Spinal cord (tissue), 10 donors: ENCODE results near the gene LRRN4. TPM values are rescaled to one million over a fixed set of nuclear protein-coding genes. Genes with fewer than 3 reads are reported as not detected.

Experiments
- DNase-seq, 6 donors: peaks; one replicate each; pipeline versions ENCODE4 v3.0.0 to v3.0.0-alpha.2; 2013 to 2015; ENCODE audit warnings: low spot score in 6 of 6, low read depth in 4 of 6
- H3K27ac ChIP-seq: one replicate; pipeline ENCODE4 v1.5.1; 2013; ENCODE audit warnings: low read depth, low read length, control low read depth
- H3K27me3 ChIP-seq: one replicate; pipeline ENCODE4 v1.6.1; 2013; ENCODE audit warnings: low read length; ENCODE audit not compliant: control insufficient read depth, insufficient read depth
- H3K36me3 ChIP-seq: one replicate; pipeline ENCODE4 v1.6.1; 2013; ENCODE audit warnings: low read length; ENCODE audit not compliant: control insufficient read depth, insufficient read depth
- H3K4me1 ChIP-seq: one replicate; pipeline ENCODE4 v1.6.1; 2013; ENCODE audit warnings: low read length; ENCODE audit not compliant: control insufficient read depth, insufficient read depth
- H3K4me3 ChIP-seq: one replicate; pipeline ENCODE4 v1.5.1; 2013; ENCODE audit warnings: low read depth, low read length, control low read depth
- H3K9me3 ChIP-seq: one replicate; pipeline ENCODE4 v1.6.1; 2013; ENCODE audit warnings: low read length; ENCODE audit not compliant: control insufficient read depth, insufficient read depth
- WGBS: methylation state at CpG from one replicate; pipeline ENCODE4 v1.1.5; 2013; ENCODE audit warnings: missing lambda C conversion rate; ENCODE audit not compliant: insufficient coverage; 5-methylcytosine and 5-hydroxymethylcytosine counted together
- polyA plus RNA-seq, 2 donors: library from polyadenylated mRNA; unstranded; fragments of 120-200 nt; gene quantifications; one replicate each; pipeline ENCODE4 v1.2.1, GENCODE V29; 2013; ENCODE audit not compliant: insufficient read length in 2 of 2
- total RNA-seq, 2 donors: library from RNA; depleted of rRNA in 1 of 2; stranded (reverse); fragments of 120-200 nt in 1 of 2; fragments of >200 nt in 1 of 2; gene quantifications; one replicate each; pipeline versions ENCODE4 v1.2.3 to v1.2.4, GENCODE V29; 2013 to 2014
- donor health status: healthy.

LRRN4 gene
- total and polyA plus RNA-seq, 4 donors = 0.20 to 1.0 (median 0.64) TPM

GRCh38 chr20:6053064-6053775 is 640 bp downstream of the LRRN4 start:
- Histone ChIP-seq H3K4me3 (no peak overlapping the region), H3K4me1 (peaks cover 10% of the 10 kb centered on the region), H3K9me3 (no peaks in the 10 kb centered on the region), H3K27ac (no peak overlapping the region), H3K36me3 (no peaks in the 10 kb centered on the region), H3K27me3 (peaks cover 20% of the 10 kb centered on the region)
- 68% methylated on average over 8 of the region's 8 CpGs for WGBS
- no peak for DNase-seq

GRCh38 chr20:6051505-6051904 is 2.4 kb downstream of the LRRN4 start:
- Histone ChIP-seq H3K36me3 (no peaks in the 10 kb centered on the region), H3K4me3 (no peak overlapping the region), H3K4me1 (peaks cover 10% of the 10 kb centered on the region), H3K27ac (no peak overlapping the region), H3K9me3 (no peaks in the 10 kb centered on the region), H3K27me3 (peaks cover 20% of the 10 kb centered on the region)
- DNase-seq = no peak
- 71% methylated on average over 1 of the region's 5 CpGs for WGBS

DNA sequence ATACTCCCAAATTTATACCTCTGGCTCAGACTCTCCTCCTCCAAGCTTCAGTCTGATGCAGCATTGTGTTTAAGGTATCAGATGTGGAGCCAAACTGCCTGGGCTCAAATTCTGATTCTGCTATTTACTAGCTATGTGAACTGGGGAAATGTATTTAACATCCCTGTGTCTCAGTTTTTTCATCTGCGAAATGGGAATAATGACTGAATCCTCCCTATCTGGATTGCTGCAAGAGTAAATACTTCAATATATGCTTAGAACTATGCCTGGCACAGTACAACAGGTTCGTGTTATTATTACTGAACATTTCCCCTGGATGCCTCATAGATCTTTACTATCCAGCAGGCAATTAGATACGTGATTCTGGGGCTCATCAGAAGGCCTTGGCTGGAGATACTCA is 5.5 kb downstream of the LRRN4 start:
- Histone ChIP-seq H3K36me3 (peaks cover 9% of the 10 kb centered on the region), H3K27me3 (peaks cover 20% of the 10 kb centered on the region), H3K9me3 (no peaks in the 10 kb centered on the region), H3K4me1 (peaks cover 10% of the 10 kb centered on the region), H3K27ac (no peak overlapping the region), H3K4me3 (no peak overlapping the region)
- DNase-seq = no peak
- WGBS = no CpG with 5 or more reads among the region's 3 CpGs

- no peak for DNase-seq
- no CpG with 5 or more reads among the region's 1 CpG for WGBS
- H3K9me3 ChIP-seq = no peaks in the 10 kb centered on the region
Measured at GRCh38 chr20:6046432-6046831, 7.4 kb downstream of the LRRN4 start.

DNA sequence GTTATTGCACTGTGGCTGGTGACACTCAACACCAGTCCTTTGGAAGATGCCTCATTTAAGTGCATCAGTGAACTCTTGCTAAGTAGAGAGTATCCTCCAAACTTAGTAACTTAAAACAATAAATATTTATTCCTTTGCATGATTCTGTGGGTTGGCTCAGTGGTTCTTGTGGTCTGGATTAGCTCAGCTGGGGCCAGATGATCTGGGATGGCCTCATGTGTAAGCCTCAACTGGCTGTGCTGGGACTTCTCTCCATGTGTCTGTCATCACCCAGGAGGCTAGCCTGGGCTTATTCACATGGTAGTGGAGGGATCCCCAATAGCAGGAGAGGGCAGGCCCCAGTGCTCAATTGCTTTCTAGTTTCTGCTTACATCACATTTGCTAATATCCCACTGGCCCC is 8.3 kb downstream of the LRRN4 start:
- H3K27me3 ChIP-seq = peaks cover 4% of the 10 kb centered on the region
- no peaks in the 10 kb centered on the region for H3K4me1 ChIP-seq
- H3K4me3 ChIP-seq = no peak overlapping the region
- peaks cover 31% of the 10 kb centered on the region for H3K36me3 ChIP-seq
- DNase-seq = no peak
- H3K9me3 ChIP-seq = no peaks in the 10 kb centered on the region
- H3K27ac ChIP-seq = no peak overlapping the region

More at GRCh38 chr20:6046432-6046831, 7.4 kb downstream of the LRRN4 start:
- Histone ChIP-seq H3K27me3 (peaks cover 11% of the 10 kb centered on the region), H3K4me1 (no peaks in the 10 kb centered on the region), H3K36me3 (peaks cover 23% of the 10 kb centered on the region), H3K27ac (no peak overlapping the region), H3K4me3 (no peak overlapping the region)

DNA sequence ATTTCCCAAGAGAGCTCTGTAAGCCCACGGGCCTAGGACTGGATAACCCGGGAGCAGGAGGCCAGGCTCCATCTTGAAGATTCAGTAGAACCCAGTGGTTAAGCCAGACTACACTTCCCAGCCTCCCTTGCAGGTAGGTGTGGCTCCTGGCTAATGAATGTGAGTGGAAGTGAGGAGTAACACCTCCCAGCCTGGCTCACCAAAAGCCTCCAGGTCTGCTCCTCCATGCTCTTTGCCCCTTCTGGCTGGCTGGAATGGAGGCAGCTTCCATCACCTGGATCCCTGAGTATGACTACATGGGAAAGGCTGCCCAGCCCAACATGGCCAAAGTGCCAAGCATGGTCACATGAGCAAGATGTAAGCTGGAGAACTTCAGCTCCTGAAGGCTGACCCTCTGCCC is 9.7 kb downstream of the LRRN4 start:
- no peak for DNase-seq
- H3K4me3 ChIP-seq = no peak overlapping the region
- H3K27ac ChIP-seq = no peak overlapping the region
- no CpG with 5 or more reads among the region's 2 CpGs for WGBS
- H3K9me3 ChIP-seq = no peaks in the 10 kb centered on the region
- H3K4me1 ChIP-seq = no peaks in the 10 kb centered on the region
- H3K36me3 ChIP-seq = peaks cover 31% of the 10 kb centered on the region
- no peaks in the 10 kb centered on the region for H3K27me3 ChIP-seq

- H3K9me3 ChIP-seq = no peaks in the 10 kb centered on the region
- H3K4me3 ChIP-seq = no peak overlapping the region
- H3K4me1 ChIP-seq = peaks cover 3% of the 10 kb centered on the region
- H3K27ac ChIP-seq = no peak overlapping the region
- no peaks in the 10 kb centered on the region for H3K27me3 ChIP-seq
- no peak for DNase-seq
- WGBS = 87% methylated on average over 26 of the region's 26 CpGs
- peaks cover 31% of the 10 kb centered on the region for H3K36me3 ChIP-seq
Measured at GRCh38 chr20:6041808-6042265, 12.0 kb downstream of the LRRN4 start.

DNA sequence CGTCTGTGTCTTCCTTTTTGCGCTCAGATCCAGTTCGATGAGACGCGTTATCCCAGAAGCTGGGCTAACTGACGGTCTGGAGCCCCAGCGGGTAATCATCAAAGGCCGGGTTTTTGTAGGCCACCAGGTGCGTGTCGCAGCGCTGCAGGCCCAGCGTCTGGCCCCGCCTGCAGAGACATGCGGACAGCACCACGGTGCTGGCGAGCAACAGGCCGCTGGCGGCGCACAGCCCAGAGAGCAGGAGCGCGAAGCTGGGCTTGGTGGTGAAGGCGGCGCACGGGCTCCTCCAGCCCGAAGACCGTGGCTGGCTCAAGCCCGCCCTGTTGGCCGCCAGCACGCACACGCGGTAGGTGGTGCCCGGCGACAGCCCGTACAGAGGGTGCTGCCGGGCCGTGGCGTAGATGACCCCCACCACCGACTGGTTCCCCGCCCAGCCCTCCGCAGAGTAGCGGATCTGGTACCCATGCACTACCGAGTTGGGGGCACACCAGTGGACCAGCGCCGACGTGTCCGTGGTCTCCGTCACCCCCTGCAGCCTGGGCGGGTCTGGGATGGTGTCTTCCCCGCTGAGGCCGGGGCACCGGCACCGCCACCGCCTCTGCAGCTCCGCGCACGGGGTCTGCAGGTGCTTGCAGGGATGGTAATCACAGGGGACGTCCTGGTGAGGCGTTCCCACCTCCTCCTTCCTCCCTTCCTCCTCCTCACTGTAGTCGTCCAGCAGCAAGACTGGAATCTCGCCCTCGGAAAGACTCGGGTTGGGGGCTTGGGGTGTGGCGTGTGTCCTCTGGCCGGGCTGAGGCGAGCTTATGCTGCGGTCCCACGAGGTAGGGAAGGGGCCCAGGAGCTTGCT is 12.7 kb downstream of the LRRN4 start:
- WGBS = 62% methylated on average over 64 of the region's 67 CpGs
- no peak for DNase-seq
- peaks cover 3% of the 10 kb centered on the region for H3K4me1 ChIP-seq
- no peaks in the 10 kb centered on the region for H3K27me3 ChIP-seq
- H3K4me3 ChIP-seq = no peak overlapping the region
- no peaks in the 10 kb centered on the region for H3K9me3 ChIP-seq
- peaks cover 32% of the 10 kb centered on the region for H3K36me3 ChIP-seq
- H3K27ac ChIP-seq = no peak overlapping the region

GRCh38 chr20:6040540-6040939 is 13.3 kb downstream of the LRRN4 start:
- DNase-seq = no peak
- H3K4me3 ChIP-seq = no peak overlapping the region
- no peaks in the 10 kb centered on the region for H3K27me3 ChIP-seq
- no peak overlapping the region for H3K27ac ChIP-seq
- H3K4me1 ChIP-seq = peaks cover 3% of the 10 kb centered on the region
- WGBS = 90% methylated on average over 5 of the region's 8 CpGs
- H3K36me3 ChIP-seq = peaks cover 36% of the 10 kb centered on the region
- H3K9me3 ChIP-seq = no peaks in the 10 kb centered on the region
